ENCODE measurements around the gene MPDZ. TPM values are rescaled to one million over a fixed set of nuclear protein-coding genes. Genes with fewer than 3 reads are reported as not detected.

MPDZ gene
- total RNA-seq, 1 experiment from 2014 or later, result 46.7 TPM

DNA sequence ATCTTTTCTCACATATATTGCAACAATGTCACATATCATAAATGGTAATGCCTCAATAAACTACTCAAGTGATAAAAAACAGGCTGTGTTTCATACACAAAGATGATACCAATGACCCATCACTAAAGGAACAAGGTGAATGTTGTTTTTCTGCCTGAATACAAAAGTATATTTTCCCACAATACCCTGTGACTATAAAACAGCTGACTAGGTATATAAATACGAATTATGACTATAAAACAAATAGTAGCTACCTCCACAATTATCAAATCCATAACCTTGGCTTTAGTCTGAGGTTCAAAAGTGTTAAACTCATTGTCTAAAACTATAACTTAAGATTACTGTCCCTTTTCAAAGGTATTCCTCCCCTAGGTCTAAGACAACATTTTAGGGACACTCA, 58.7 kb downstream of the MPDZ start:
- Histone ChIP-seq H2AFZ (ENCODE audit: low read length) (no peak overlapping the region), H3K9me3 (ENCODE audit: control insufficient read depth, low read depth, low read length) (no peaks in the 10 kb centered on the region), H4K5ac (ENCODE audit: insufficient read length, low read depth, low read length) (no peak overlapping the region), H3K27ac (ENCODE audit: insufficient read length, low read depth, low read length) (no peak overlapping the region), H3K56ac (ENCODE audit: insufficient read length, low read depth, low read length) (no peak overlapping the region), H2AK5ac (ENCODE audit: insufficient read length, low read length) (no peak overlapping the region), H2BK20ac (ENCODE audit: low read depth, low read length, poor library complexity, severe bottlenecking) (no peak overlapping the region), H4K8ac (replicated peaks; ENCODE audit: insufficient read length, low read depth, low read length) (no peak overlapping the region), H3K27me3 (ENCODE audit: insufficient read depth, low read length) (no peaks in the 10 kb centered on the region), H2BK5ac (ENCODE audit: insufficient read length, low read length) (no peak overlapping the region), H3K79me1 (ENCODE audit: insufficient read depth, low read depth, low read length, poor library complexity, severe bottlenecking) (no peaks in the 10 kb centered on the region), H3K18ac (ENCODE audit: insufficient read length, low read depth, low read length) (no peak overlapping the region), H3K23ac (ENCODE audit: insufficient read length, low read depth, low read length) (no peak overlapping the region), H3T11ph (ENCODE audit: low read length) (no peak overlapping the region), H3K4ac (ENCODE audit: low read depth, low read length) (no peak overlapping the region), H3K14ac (ENCODE audit: insufficient read depth, low read length) (no peak overlapping the region), H2BK120ac (ENCODE audit: low read depth, low read length, poor library complexity, severe bottlenecking) (no peak overlapping the region), H3K4me2 (ENCODE audit: insufficient read depth, insufficient read length, low read length) (no peak overlapping the region), H3K79me2 (ENCODE audit: insufficient read depth, low read length) (no peaks in the 10 kb centered on the region), H4K91ac (ENCODE audit: insufficient read length, low read depth, low read length) (no peak overlapping the region), H3K23me2 (ENCODE audit: insufficient read length, low read depth, low read length, poor library complexity, severe bottlenecking) (no peaks in the 10 kb centered on the region), H3K4me1 (ENCODE audit: insufficient read depth, low read length) (no peaks in the 10 kb centered on the region), H4K20me1 (ENCODE audit: control insufficient read depth, insufficient read depth, insufficient read length) (no peaks in the 10 kb centered on the region), H3K9ac (ENCODE audit: extremely low read depth, insufficient read length, low read length) (no peak overlapping the region), H2BK12ac (ENCODE audit: insufficient read length, low read depth, low read length) (no peak overlapping the region), H2BK15ac (ENCODE audit: low read depth, low read length) (no peak overlapping the region)
- Mint-ChIP-seq H3K9me3 (no peaks in the 10 kb centered on the region), H3K27me3 (ENCODE audit: low read depth) (no peaks in the 10 kb centered on the region), H3K4me1 (peaks cover 4% of the 10 kb centered on the region in 2 experiments; a peak in 3 of 4 replicates), H3K4me3 (no peak overlapping the region), H3K36me3 (ENCODE audit: insufficient read depth in 1 of 3, low read depth in 3 of 3) (peaks cover 0 to 41% (median 20%) of the 10 kb centered on the region in 3 experiments; a peak in 6 of 7 replicates), H3K27ac (no peak overlapping the region)
- DNase-seq, result no peak
- WGBS (ENCODE audit: extremely low coverage, insufficient read length, low lambda C conversion rate), result no CpG with 5 or more reads among the region's 1 CpG
- no peak for TF ChIP-seq CTCF (conservative IDR thresholded peaks at IDR 0.05)
